ENCODE data around the gene ATP6AP2. TPM values are rescaled to one million over a fixed set of nuclear protein-coding genes. Genes with fewer than 3 reads are reported as not detected.

The ATP6AP2 gene
- total and polyA plus RNA-seq, 12 donors: 32.3 to 164 (median 140) TPM

GRCh38 chrX:40542972-40543371 is 37.8 kb upstream of the ATP6AP2 start:
- no peaks in the 10 kb centered on the region for H3K9me3 ChIP-seq (replicated peaks in 1 of 3)
- H3K36me3 ChIP-seq (replicated peaks in 1 of 2): no peaks in the 10 kb centered on the region
- TF ChIP-seq CTCF (IDR thresholded peaks at IDR 0.05) (no peak), POLR2A (IDR thresholded peaks at IDR 0.05) (no peak)
- 64 to 74% (median 69%) methylated on average over 4 of the region's 4 CpGs for WGBS, 4 donors
- H3K27ac ChIP-seq: no peak overlapping the region
- H3K27me3 ChIP-seq: peaks cover 8% of the 10 kb centered on the region
- intact Hi-C loops (cut with DNase I): loop anchor here in 1 of 2 donors (10.0 kb wide), 1 partner anchor 102 kb away; the partner anchor contains the start of gene CXorf38
- no peak for DNase-seq
- H3K4me3 ChIP-seq: no peak overlapping the region
- peaks cover 0 to 4% of the 10 kb centered on the region in 2 donors for H3K4me1 ChIP-seq (replicated peaks in 1 of 2)

- WGBS, 4 donors: 4 to 6% (median 5%) methylated on average over 7 to 8 of the region's 8 CpGs
- Histone ChIP-seq H3K36me3 (replicated peaks in 1 of 2) (no peaks in the 10 kb centered on the region), H3K4me3 (no peak overlapping the region), H3K4me1 (replicated peaks in 1 of 2) (peaks cover 0 to 4% of the 10 kb centered on the region in 2 donors), H3K27ac (no peak overlapping the region), H3K9me3 (replicated peaks in 1 of 3) (no peaks in the 10 kb centered on the region), H3K27me3 (peaks cover 8% of the 10 kb centered on the region)
- peak in 1 of 7 donors; percentile 7 for DNase-seq
- intact Hi-C loops (cut with DNase I): loop anchor here in 1 of 2 donors (10.0 kb wide), 1 partner anchor 101 kb away; the partner anchor contains the start of gene CXorf38
- TF ChIP-seq CTCF (IDR thresholded peaks at IDR 0.05) (peak; percentile 69 to 93 (median 82)), POLR2A (IDR thresholded peaks at IDR 0.05) (no peak)
Observed at GRCh38 chrX:40543661-40544328, 37.0 kb upstream of the ATP6AP2 start.

- H3K27ac ChIP-seq: no peak overlapping the region
- no peak for TF ChIP-seq CTCF (IDR thresholded peaks at IDR 0.05)
- no peak for TF ChIP-seq POLR2A (IDR thresholded peaks at IDR 0.05)
Observed at GRCh38 chrX:40544343-40545266, 36.2 kb upstream of the ATP6AP2 start.

GRCh38 chrX:40546870-40547269 is 33.9 kb upstream of the ATP6AP2 start:
- no peak for DNase-seq
- TF ChIP-seq CTCF (IDR thresholded peaks at IDR 0.05): no peak
- no peak for TF ChIP-seq POLR2A (IDR thresholded peaks at IDR 0.05)
- H3K36me3 ChIP-seq (replicated peaks in 1 of 2): no peaks in the 10 kb centered on the region
- no peak overlapping the region for H3K4me3 ChIP-seq
- no peaks in the 10 kb centered on the region for H3K9me3 ChIP-seq (replicated peaks in 1 of 3)
- H3K4me1 ChIP-seq (replicated peaks in 1 of 2): peaks cover 0 to 4% of the 10 kb centered on the region in 2 donors
- peaks cover 8% of the 10 kb centered on the region for H3K27me3 ChIP-seq
- 73 to 93% (median 85%) methylated on average over 2 of the region's 2 CpGs for WGBS, 4 donors
- intact Hi-C loops (cut with DNase I): loop anchor here in 1 of 2 donors (10.0 kb wide), 1 partner anchor 98 kb away; the partner anchor contains the start of gene CXorf38
- no peak overlapping the region for H3K27ac ChIP-seq

More at GRCh38 chrX:40544343-40545266, 36.2 kb upstream of the ATP6AP2 start:
- Histone ChIP-seq H3K27me3 (peaks cover 8% of the 10 kb centered on the region), H3K4me1 (replicated peaks in 1 of 2) (peaks cover 0 to 4% of the 10 kb centered on the region in 2 donors), H3K4me3 (no peak overlapping the region), H3K9me3 (replicated peaks in 1 of 3) (no peaks in the 10 kb centered on the region), H3K36me3 (replicated peaks in 1 of 2) (no peaks in the 10 kb centered on the region)
- WGBS, 4 donors: 60 to 64% (median 62%) methylated on average over 7 to 13 of the region's 13 CpGs
- intact Hi-C loops (cut with DNase I): loop anchor here in 1 of 2 donors (10.0 kb wide), 1 partner anchor 100 kb away; the partner anchor contains the start of gene CXorf38
- no peak for DNase-seq

Measured in adrenal gland (tissue), 12 donors.